NCI-H1930 (cell line): ENCODE measurements around the gene SEBOX.

Experiments used
- DNase-seq, 2 experiments: peaks; one replicate each; lab custom pipeline; 2025; lab: John Stamatoyannopoulos, UW

Gene SEBOX

DNA sequence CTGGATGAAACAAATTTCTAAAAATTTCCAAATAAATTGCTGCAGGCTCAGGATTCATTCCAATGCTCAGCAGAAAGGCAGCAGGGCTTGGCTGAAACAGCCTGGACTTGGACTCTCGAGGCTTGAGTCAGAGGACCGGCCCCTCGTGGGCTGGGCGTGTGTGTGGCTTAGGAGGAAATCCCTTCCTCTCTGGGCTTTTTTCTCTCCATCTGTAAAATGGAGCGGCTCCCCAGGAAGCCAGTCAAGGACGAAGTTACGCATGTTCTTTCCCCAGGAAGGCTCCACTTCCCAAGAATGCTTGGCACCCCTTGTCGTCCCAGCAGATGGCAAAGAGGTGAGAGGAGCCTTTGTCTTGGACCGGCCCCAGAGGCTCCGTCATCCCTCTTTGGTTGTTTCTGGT is 27.5 kb upstream of the SEBOX start:
- no peak for DNase-seq

DNA sequence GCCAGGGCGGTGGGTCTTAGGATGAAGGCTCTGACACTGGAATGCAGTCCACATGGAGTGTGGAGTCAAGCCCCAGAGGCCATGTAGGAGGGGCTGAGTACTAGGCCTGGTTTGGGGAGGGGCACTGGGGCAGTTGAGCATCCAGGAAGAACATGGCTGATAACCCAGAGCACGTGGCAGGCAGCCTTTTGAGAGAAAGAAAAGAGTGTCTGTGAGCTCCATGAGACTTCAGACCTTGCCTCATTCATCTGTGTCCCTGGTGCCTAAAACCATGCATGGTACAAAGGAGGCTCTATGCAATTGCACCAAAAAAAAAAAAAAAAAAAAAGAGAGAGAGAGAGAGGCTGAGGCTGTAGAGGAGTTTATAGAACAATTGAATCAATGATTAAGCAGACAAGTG is 26.4 kb upstream of the SEBOX start:
- no peak for DNase-seq

DNA sequence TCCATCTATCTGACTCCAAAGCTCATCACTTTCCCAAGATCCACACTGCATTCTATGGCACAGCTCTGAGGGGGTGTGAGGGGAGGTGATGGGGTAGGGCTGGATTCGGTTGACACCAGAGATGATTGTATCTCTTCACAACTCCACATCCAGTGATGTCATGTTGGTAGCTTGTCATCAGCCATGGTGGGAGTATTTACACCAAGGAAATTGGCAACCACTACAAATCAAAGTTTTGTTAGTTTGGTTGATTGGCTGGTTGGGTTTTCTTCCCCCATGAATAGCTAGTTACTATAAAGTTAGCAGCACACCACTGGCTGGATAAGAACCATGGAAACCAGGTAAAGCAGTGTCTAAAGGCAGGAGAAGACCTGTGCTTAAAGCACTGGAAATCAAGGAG is 26.0 kb upstream of the SEBOX start:
- DNase-seq: no peak

DNA sequence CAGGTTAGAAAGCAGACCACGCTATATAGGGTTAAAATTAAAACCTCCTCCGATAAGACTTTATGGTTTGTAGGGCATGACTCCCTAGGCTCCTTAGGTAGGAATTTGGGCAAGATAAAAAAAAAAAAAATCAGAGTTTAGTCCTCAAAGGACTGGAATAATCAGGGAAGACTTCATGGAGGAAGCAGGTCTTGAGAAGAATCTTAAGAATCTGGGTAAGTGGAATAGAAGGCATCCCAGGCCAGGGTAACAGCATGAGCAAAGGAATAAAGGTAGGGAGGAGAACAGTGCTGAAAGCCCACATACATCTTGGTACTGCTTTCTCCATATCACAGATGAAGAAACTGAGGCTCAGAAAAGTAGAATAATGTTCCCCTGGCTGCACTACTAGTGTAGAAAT is 25.6 kb upstream of the SEBOX start:
- DNase-seq: no peak

DNA sequence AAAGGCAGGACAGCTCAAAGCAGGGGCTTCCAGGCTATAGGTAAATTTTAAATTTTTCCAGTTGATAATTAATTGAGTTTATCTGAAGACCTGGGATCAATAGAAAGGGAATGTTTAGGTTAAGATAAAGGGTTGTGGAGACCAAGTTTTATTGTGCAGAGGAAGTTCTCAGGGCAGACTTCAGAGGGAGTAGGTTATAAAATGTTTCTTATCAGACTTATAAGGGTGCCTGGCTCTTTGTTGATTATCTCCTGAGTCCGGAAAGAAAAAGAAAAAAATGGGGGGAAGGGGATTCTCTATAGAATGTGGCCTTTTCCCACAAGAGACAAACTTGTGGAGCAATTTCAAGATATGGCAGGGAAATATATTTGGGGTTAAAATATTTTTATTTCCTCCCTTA is 25.1 kb upstream of the SEBOX start:
- DNase-seq: no peak

DNA sequence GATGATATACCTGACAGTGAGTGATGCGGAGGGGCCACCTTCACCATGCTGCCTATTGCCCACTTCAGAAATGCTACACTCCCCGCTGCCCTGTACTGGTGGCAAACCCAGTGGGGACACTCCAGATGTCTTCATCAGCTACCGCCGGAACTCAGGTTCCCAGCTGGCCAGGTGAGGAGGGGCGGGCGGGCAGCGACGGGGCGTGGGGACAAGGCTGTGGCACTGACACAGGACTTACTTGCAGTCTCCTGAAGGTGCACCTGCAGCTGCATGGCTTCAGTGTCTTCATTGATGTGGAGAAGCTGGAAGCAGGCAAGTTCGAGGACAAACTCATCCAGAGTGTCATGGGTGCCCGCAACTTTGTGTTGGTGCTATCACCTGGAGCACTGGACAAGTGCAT is 23.1 kb upstream of the SEBOX start:
- no peak for DNase-seq

DNA sequence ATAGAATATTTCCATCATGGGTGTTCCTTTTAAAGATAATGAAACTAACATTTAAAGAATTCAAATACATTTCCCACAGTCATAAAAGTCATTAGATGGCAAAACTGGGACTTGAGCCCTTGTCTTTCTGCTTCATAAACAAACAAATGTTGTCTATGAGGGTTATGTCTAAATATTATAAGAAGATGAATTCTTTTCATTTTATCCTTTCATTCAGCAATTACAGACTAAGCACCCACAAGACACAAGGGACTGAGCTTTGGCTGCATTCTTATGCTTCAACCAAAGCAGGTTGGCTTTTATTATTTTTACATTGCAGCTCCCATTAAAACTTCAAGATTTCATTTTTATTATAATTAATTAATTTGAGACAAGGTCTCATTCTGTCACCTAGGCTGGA is 21.4 kb upstream of the SEBOX start:
- no peak for DNase-seq

DNA sequence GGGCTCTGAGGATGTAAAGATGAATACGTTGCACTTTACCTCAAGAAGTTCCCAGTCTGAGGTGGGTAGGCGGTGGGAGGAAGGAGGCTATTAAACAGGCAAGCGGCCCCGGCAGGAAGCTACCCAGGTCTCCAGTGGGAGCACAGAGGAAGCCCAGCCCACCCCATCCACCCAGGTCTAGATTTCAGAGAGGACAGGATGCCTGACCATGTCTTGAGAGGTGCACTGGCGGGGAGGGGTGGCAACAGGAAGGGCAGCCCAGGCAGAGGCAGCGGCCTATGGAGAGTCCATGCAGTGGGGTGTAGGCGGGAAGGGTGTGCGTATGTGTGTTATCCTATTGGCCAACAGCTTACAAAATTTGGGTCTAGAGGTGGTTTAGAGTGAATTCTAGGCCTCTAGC is 20.4 kb upstream of the SEBOX start:
- DNase-seq: no peak

DNA sequence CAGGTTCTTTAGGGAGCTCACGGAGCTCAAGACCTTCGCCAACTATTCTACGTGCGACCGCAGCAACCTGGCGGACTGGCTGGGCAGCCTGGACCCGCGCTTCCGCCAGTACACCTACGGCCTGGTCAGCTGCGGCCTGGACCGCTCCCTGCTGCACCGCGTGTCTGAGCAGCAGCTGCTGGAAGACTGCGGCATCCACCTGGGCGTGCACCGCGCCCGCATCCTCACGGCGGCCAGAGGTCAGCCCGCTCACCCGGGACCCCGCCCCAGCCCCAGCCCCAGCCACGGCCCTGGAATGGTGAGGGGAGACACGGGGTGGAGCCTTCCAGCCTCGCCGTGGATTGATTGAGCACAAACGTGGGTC is 20.0 kb upstream of the SEBOX start:
- no peak for DNase-seq

DNA sequence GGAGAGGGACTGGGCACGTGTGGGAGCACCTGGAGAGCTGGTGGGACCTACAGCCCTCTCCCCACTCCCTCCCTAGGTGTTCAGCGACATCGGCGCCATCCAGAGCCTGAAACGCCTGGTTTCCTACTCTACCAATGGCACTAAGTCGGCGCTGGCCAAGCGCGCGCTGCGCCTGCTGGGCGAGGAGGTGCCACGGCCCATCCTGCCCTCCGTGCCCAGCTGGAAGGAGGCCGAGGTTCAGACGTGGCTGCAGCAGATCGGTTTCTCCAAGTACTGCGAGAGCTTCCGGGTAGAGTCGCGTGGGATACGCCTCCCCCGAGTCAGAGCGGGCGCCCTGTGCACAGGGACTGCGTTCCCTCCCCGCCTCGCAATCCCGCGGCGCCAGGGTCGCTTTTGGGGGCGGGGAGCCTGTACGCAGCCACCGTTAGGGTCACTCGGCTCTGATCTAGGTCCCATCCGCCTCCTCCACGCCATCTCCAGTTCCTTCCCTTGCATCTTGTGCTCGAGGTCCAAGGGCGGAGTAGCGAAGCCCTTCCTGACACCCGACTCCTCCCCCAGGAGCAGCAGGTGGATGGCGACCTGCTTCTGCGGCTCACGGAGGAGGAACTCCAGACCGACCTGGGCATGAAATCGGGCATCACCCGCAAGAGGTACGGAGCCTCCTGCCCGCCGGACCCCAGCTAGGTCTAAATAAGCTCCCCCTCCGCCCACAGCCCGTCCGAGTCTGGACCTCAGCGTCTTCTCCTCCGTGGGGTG is 19.5 kb upstream of the SEBOX start:
- no peak for DNase-seq

DNA sequence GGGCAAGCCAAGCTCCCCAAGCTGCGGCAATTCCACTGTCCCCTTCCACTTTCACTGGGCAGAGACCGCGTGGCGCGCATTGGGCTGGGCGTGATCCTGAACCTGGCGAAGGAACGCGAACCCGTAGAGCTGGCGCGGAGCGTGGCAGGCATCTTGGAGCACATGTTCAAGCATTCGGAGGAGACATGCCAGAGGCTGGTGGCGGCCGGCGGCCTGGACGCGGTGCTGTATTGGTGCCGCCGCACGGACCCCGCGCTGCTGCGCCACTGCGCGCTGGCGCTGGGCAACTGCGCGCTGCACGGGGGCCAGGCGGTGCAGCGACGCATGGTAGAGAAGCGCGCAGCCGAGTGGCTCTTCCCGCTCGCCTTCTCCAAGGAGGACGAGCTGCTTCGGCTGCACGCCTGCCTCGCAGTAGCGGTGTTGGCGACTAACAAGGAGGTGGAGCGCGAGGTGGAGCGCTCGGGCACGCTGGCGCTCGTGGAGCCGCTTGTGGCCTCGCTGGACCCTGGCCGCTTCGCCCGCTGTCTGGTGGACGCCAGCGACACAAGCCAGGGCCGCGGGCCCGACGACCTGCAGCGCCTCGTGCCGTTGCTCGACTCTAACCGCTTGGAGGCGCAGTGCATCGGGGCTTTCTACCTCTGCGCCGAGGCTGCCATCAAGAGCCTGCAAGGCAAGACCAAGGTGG is 16.3 kb upstream of the SEBOX start:
- DNase-seq: peak in 1 of 2 experiments; percentile 56

DNA sequence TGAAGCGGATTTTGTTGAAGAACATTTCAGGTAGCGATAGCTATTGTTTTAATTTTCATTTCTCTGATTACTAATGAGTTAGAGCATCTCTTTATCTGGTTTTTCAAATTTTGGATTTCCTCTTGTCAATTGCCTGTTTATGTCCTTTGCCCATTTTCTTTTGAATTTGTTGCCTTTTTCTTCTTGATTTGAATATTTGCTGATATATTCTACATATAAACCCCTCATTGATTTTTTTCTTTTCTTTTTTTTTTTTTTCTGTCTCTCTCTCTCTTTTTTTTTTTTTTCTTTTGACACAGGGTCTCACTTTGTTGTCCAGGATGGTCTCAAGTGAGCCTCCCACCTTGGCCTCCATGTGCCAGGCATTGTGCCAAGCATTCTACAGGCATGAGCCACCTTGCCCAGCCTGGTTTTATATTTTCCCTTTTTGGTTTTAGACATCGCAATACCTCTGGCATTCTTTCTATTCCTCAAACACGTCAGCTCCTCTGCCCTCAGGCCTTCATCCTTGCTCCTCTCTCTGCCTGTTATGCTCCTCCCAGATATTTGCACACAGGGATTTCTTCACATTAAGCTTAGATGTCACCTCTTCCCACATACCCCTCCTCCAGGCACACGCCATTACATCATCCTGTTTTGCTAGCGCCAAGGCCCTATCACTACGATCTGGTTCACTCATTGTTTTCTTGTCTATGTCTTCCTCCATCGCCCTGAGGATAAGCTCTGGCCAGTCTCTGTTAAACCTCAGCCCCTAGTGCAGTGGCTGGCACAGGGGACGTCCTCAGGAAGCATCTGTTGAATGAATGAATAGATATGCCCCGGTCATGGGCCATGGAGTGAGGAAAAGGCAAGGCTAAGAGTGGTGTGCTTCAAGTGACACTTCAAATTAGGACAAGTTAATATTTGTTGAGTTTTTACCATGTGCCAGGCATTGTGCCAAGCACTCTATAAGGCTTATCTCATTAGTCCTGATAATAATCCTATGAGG is 15.1 kb upstream of the SEBOX start:
- DNase-seq: no peak

DNA sequence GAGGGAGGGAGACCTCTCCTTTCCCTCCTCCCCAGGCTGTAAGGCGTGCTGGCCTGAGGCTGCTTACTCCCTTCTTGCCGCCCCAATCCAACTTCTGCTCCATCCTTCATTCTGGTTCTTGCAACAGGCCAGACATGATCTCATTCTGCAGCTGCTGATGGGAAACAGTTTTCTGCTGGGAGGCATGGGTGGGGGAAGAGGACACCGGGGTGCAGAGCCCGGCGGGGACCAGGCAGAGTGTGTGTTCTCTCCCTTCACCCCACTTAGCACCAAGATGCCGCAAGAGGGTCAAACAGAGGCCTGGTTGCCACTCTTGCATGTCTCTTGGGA is 7.9 kb upstream of the SEBOX start:
- no peak for DNase-seq

DNA sequence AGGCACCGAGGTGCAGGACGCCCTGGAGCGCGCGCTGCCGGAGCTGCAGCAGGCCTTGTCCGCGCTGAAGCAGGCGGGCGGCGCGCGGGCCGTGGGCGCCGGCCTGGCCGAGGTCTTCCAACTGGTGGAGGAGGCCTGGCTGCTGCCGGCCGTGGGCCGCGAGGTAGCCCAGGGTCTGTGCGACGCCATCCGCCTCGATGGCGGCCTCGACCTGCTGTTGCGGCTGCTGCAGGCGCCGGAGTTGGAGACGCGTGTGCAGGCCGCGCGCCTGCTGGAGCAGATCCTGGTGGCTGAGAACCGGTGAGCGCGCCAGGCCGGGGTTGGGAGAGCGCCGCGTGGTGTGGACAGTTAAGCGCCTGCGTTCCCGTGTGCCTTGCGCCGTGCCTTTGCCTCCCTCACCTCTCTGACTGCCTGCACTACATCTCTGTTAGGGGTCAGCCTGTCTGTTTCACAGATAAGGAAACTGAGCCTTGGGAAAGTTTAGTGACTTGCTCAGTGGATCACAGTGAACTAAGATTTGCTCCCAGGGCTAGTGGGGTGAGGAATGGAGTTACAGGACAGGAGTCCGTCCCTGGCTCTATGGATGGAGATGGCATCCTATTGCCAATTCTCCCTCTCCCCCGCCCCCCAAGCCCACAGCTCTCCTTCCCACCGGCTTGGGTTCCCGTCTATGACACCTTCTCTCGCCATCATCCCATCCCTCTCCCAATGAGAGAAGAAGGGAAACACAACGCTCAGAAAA is 7.4 kb upstream of the SEBOX start:
- DNase-seq: no peak

DNA sequence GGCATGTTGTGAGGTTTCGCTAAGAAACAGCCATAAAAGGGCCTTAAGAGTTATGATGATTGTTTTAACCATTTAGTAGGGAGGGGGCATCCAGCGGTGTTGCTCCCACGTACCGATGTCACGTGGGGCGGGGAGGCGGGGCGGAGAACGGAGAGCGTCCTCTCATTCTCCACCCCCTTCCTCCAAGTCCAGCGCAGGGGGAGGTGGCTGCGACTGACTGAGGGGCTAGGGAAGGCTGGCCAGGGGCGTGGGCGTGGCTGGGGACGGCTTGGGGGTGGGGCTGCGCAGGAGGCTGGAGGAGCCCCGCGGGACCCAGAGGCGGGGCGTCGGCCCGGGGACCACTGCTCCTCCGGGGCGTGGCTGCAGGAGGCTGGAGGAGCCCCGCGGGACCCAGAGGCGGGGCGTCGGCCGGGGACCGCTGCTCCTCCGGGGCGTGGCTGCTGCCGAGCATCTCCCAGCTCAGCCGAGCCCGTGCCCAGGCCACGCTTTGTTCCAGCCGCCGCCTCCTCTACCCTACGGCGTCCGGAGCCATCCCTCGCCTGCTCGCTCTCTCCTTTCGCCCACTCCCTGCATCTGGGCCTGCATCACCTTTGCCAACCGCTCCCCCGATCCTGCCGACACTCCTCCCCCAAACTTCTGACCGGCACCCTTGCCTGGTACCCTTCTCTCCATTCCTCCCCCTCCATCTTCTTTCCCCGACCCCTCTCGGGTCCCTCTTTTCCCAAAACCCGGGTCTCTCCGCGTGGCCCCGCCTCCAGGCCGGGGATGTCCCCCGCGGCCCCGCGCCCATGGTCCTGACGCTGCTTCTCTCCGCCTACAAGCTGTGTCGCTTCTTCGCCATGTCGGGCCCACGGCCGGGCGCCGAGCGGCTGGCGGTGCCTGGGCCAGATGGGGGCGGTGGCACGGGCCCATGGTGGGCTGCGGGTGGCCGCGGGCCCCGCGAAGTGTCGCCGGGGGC is 6.5 kb upstream of the SEBOX start, which contains the start of gene SARM1:
TSS of gene SARM1 (plus strand) at position 450 of the 958 bp plus-strand sequence. CDS start at position 789, 339 bp downstream.
- DNase-seq: peak; percentile 82 to 86

DNA sequence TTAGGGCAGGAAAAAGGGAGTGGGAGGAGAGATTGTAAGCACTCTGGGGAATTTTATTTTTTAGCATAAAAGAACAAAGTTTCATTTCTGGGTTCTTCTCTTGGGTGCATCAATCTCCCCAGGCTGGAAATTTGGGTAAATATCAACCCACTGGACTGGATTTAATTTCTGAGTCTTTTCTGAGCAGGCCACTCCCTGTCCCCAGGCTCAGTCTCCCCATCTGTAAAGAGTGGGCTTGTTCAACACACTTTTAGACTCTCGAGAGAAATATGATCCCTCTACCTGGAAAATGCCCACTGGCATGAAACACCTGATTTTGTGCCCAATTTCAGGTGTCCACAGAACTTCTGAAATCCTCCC is 5.7 kb upstream of the SEBOX start:
- no peak for DNase-seq

DNA sequence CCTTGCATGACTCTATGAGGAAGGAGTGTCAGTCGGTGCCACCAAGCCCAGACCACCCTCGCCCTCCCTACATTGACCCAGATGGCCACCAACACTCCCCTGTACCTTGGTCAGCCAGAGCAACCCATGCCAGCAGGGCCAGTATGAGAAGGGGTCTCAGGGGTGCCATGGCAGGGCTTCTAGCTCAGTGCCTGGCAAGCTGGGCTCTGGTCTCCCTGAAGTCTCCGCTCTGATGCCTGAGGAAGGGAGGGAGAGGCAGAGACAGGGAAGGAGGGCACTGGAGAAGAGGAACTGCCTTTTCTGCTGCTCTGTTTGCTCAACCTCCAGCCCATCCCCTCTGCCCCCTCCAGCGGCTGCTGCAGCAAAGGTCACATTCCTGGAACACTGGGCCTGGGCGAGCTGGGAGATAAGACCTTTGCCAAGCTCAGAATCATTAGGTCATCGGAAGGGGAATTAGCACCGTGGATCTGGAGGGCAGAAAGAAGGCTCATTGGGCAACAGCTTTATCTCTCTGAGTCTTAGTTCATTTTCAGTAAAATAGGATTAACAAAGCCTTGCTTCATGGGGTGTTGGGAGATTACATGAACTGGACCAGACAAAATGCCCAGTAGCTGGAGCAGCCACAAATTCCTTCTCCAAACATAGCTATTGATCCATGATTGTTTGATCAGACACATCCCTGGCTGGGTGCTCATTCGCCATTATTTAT is 5.2 kb upstream of the SEBOX start, which contains the start of gene VTN:
TSS of gene VTN (minus strand) at position 273 of the 709 bp plus-strand sequence. CDS start at position 169, 104 bp downstream.
- no peak for DNase-seq

DNA sequence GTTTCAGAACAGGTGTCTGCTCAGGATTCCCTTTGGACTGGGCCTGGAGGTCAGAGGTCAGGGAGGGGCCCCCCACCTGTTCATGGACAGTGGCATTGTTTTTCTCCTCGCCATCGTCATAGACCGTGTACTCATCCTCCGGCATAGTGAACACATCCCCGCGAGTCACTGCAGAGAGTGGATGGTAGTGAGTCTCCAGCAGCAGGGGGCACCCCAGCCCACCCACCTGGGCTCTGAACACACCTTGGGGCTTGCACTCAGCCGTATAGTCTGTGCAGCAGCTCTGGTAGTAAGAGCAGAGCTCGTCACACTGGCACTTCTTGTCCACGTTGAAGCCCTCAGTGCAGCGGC is 4.7 kb upstream of the SEBOX start:
- peak in 1 of 2 experiments; percentile 9 for DNase-seq

DNA sequence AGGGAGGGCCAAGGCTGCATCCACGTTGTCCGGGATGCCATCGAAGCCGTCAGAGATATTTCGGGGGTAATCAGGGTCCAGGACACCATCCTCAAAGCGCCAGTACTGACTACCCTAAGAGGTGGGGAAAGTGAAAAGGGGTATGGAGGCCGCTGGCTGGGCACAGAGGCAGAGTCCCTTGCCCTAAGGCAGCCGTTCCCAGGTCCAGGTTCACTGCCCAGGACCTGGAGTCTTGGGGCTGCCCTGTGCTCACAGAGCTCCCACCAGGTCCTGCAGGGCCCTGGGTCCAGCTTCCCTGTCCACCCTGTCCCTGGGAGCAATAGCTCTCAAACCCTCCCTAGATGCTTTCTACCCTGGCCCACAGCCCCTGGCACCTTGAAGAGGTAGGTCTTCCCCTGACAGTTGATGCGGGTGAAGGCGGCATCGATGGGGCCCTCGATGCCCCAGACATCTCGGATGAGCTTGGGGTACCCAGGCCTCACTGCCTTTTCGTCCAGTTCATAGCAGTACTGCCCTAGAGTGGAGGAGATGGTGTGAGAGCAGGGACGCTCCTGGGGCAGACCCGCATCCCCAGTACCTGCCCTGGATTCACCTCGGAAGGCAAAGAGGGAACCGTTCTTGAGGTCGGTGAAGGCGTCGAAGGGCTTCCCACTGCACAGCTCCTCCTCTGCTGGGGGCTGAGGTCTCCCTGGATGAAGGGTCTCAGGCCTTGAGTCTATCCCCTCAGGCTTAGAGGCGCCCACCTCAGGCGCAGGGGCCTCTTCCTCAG is 4.1 kb upstream of the SEBOX start:
- DNase-seq: no peak
